Loucy (cell line): ENCODE measurements around the gene NFYB.

Experiments
- H2AFZ ChIP-seq: fragments of 200-600 bp; sonication (generic); 2 replicates; pipeline ENCODE4 v1.6.0; 2016; ENCODE audit warnings: antibody characterized with exemption, mild to moderate bottlenecking, low read length, moderate library complexity
- H3F3A ChIP-seq: fragments of 200-600 bp; 2 replicates; pipeline ENCODE4 v1.6.0; 2016; ENCODE audit warnings: antibody characterized with exemption, low read depth, mild to moderate bottlenecking
- H3K27me3 ChIP-seq: fragments of 200-600 bp; sonication (generic); 2 replicates; pipeline ENCODE4 v1.6.1; 2014; ENCODE audit warnings: low read length, mild to moderate bottlenecking; ENCODE audit not compliant: insufficient read depth, poor library complexity, severe bottlenecking
- H3K36me3 ChIP-seq: fragments of 200-600 bp; sonication (generic); 2 replicates; pipeline ENCODE4 v1.6.1; 2016; ENCODE audit warnings: low read length; ENCODE audit not compliant: insufficient read depth
- H3K4me1 ChIP-seq: fragments of 200-600 bp; sonication (generic); 2 replicates; pipeline ENCODE4 v1.5.1; 2014; ENCODE audit warnings: low read length, mild to moderate bottlenecking; ENCODE audit not compliant: insufficient read depth, poor library complexity, severe bottlenecking
- H3K4me2 ChIP-seq: fragments of 200-600 bp; sonication (generic); 2 replicates; pipeline ENCODE4 v1.6.0; 2014; ENCODE audit warnings: antibody characterized with exemption, low read length, low read depth, mild to moderate bottlenecking; ENCODE audit not compliant: poor library complexity, severe bottlenecking
- H3K4me3 ChIP-seq: fragments of 200-600 bp; sonication (generic); 2 replicates; pipeline ENCODE4 v1.5.1; 2014; ENCODE audit warnings: low read length, mild to moderate bottlenecking, mixed read lengths; ENCODE audit not compliant: poor library complexity, severe bottlenecking
- H3K79me2 ChIP-seq: fragments of 200-600 bp; sonication (generic); 2 replicates; pipeline ENCODE4 v1.6.1; 2014; ENCODE audit warnings: low read length; ENCODE audit not compliant: insufficient read depth
- H3K9ac ChIP-seq: fragments of 200-600 bp; sonication (generic); 2 replicates; pipeline ENCODE4 v1.6.0; 2014; ENCODE audit warnings: mild to moderate bottlenecking, low read depth, low read length, moderate library complexity; ENCODE audit not compliant: poor library complexity, severe bottlenecking
- H3K9me2 ChIP-seq: fragments of 200-600 bp; sonication (generic); replicated peaks from 2 replicates; pipeline ENCODE4 v1.6.1; 2016; ENCODE audit warnings: low read depth, low read length, mixed read lengths
- H3K9me3 ChIP-seq: fragments of 200-600 bp; sonication (generic); 2 replicates; pipeline ENCODE4 v1.6.1; 2014; ENCODE audit warnings: mild to moderate bottlenecking, antibody characterized with exemption, low read length, low read depth; ENCODE audit not compliant: insufficient read depth
- H4K20me1 ChIP-seq: fragments of 200-600 bp; sonication (generic); 2 replicates; pipeline ENCODE4 v1.6.0; 2014; ENCODE audit warnings: antibody characterized with exemption, low read length, mild to moderate bottlenecking; ENCODE audit not compliant: insufficient read depth, poor library complexity, severe bottlenecking
- EZH2phosphoT487 ChIP-seq: fragments of 200-600 bp; IDR thresholded peaks from 2 replicates; pipeline ENCODE4 v1.6.1; 2018; ENCODE audit warnings: antibody characterized with exemption, mild to moderate bottlenecking, moderate library complexity, borderline replicate concordance
- TF ChIP-seq, protein P1 (sequence below): fragments of 200-600 bp; sonication (generic); conservative IDR thresholded peaks from 2 replicates; pipeline ENCODE4 v1.5.1; 2014; ENCODE audit warnings: mild to moderate bottlenecking, antibody characterized with exemption, low read length

NFYB gene

GRCh38 chr12:104083769-104084475, 54.1 kb downstream of the NFYB start:
- H3K9me2 ChIP-seq = no peaks in the 10 kb centered on the region
- peaks cover 6% of the 10 kb centered on the region for H3K4me1 ChIP-seq
- H3K4me3 ChIP-seq = no peak overlapping the region
- no peaks in the 10 kb centered on the region for H3K27me3 ChIP-seq
- no peak overlapping the region for H2AFZ ChIP-seq
- peaks cover 42% of the 10 kb centered on the region; the same call in 1 of the 2 replicates for H3K36me3 ChIP-seq
- H3F3A ChIP-seq = no peaks in the 10 kb centered on the region
- TF ChIP-seq, protein P1, sequence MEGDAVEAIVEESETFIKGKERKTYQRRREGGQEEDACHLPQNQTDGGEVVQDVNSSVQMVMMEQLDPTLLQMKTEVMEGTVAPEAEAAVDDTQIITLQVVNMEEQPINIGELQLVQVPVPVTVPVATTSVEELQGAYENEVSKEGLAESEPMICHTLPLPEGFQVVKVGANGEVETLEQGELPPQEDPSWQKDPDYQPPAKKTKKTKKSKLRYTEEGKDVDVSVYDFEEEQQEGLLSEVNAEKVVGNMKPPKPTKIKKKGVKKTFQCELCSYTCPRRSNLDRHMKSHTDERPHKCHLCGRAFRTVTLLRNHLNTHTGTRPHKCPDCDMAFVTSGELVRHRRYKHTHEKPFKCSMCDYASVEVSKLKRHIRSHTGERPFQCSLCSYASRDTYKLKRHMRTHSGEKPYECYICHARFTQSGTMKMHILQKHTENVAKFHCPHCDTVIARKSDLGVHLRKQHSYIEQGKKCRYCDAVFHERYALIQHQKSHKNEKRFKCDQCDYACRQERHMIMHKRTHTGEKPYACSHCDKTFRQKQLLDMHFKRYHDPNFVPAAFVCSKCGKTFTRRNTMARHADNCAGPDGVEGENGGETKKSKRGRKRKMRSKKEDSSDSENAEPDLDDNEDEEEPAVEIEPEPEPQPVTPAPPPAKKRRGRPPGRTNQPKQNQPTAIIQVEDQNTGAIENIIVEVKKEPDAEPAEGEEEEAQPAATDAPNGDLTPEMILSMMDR = no peak
- TF ChIP-seq EZH2phosphoT487 = no peak
- H3K9me3 ChIP-seq = no peaks in the 10 kb centered on the region
- no peak overlapping the region for H3K9ac ChIP-seq
- no peak overlapping the region for H3K4me2 ChIP-seq
- peaks cover 7% of the 10 kb centered on the region for H4K20me1 ChIP-seq
- no peaks in the 10 kb centered on the region for H3K79me2 ChIP-seq

DNA sequence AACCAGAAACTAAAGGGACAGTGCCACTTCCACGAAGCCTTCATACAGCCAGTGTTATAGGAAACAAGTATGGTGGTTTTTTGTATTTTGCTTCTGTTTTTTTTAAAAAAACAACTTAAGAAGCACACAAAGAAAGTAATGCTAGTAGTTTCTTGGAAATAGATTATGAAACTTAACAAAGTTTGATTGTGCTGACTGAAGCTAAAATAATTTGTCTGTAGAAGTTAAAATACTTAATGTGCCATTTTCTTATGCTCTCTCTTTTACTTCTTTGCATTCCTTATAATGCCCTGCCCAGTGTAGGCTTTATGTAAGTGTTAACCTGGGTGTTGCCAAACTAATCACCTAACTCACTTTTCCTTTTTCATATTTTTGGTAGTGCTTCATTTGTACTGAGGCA, 57.2 kb downstream of the NFYB start:
- peaks cover 9% of the 10 kb centered on the region; the same call in 1 of the 2 replicates for H3K79me2 ChIP-seq
- peaks cover 13% of the 10 kb centered on the region for H4K20me1 ChIP-seq
- H3K27me3 ChIP-seq = no peaks in the 10 kb centered on the region
- H2AFZ ChIP-seq = no peak overlapping the region
- peaks cover 6% of the 10 kb centered on the region for H3K4me1 ChIP-seq
- no peak overlapping the region for H3K9ac ChIP-seq
- H3K36me3 ChIP-seq = peaks cover 30% of the 10 kb centered on the region; the same call in 1 of the 2 replicates
- no peak overlapping the region for H3K4me2 ChIP-seq
- H3K9me2 ChIP-seq = no peaks in the 10 kb centered on the region
- no peak overlapping the region for H3K4me3 ChIP-seq
- H3K9me3 ChIP-seq = no peaks in the 10 kb centered on the region
- H3F3A ChIP-seq = no peaks in the 10 kb centered on the region
- no peak for TF ChIP-seq EZH2phosphoT487
- TF ChIP-seq, protein P1 = no peak

DNA sequence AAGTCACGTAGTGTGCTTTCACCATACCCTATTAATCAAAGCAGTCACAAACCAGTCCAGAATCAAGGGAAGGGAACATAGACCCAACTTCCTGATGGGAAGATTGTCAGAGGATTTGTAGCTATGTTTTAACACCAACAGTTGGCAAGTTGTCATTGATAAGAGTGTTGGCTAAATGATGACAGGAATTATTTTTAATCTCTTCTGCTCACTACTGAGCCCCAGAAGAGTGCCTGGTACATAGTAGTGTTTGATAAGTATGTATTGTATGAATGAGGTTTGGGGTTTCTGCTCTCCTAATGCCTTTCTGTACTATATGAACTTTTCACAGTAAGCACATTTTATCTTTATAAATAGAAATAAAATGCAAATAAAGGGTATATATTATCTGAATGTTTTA, 59.0 kb downstream of the NFYB start:
- TF ChIP-seq EZH2phosphoT487 = no peak
- TF ChIP-seq, protein P1 = no peak
- Histone ChIP-seq H3K79me2 (peaks cover 14% of the 10 kb centered on the region; the same call in 1 of the 2 replicates), H3K9ac (no peak overlapping the region), H3K9me2 (no peaks in the 10 kb centered on the region), H3K9me3 (no peaks in the 10 kb centered on the region), H3F3A (no peaks in the 10 kb centered on the region), H3K4me3 (no peak overlapping the region), H2AFZ (no peak overlapping the region), H3K27me3 (no peaks in the 10 kb centered on the region), H3K4me2 (no peak overlapping the region), H3K4me1 (peaks cover 6% of the 10 kb centered on the region), H3K36me3 (peaks cover 21% of the 10 kb centered on the region; the same call in 1 of the 2 replicates), H4K20me1 (peaks cover 13% of the 10 kb centered on the region)
